OCI-LY3 (cell line): ENCODE measurements around the gene ANK3.
"Not testable (repeated sequence)": the region's sequence is repeated elsewhere in the genome, so short reads cannot be mapped to it uniquely, and the experiment has no call there.

Experiments used
- CTCF ChIP-seq: fragments of 200-600, 300-600 bp; sonication (generic); IDR thresholded peaks from 2 replicates; pipeline ENCODE4 v1.5.1; 2014; ENCODE audit warnings: antibody characterized with exemption, low read length, low read depth
- EZH2phosphoT487 ChIP-seq: fragments of 200-600 bp; shearing (Covaris generic); IDR thresholded peaks from 2 replicates; pipeline ENCODE4 v1.6.1; 2018; ENCODE audit warnings: antibody characterized with exemption, mixed run types, low read depth

GRCh38 chr10:60292536-60292935 lies 97.1 kb downstream of the ANK3 start:
- TF ChIP-seq CTCF, EZH2phosphoT487: not testable (repeated sequence)
